ENCODE results near the gene EMILIN1.

The EMILIN1 gene

GRCh38 chr2:27083410-27084296 lies 5.2 kb downstream of the EMILIN1 start:
- Histone ChIP-seq H3K9me3 (ENCODE audit: insufficient read depth, low read depth, low read length) (no peaks in the 10 kb centered on the region), H3K9ac (ENCODE audit: low read depth, low read length) (no peak overlapping the region), H3K36me3 (ENCODE audit: insufficient read depth, low read depth, low read length) (no peaks in the 10 kb centered on the region), H3K27ac (ENCODE audit: low read length) (no peak overlapping the region), H3K27me3 (ENCODE audit: insufficient read depth, low read length) (peaks cover 30% of the 10 kb centered on the region), H3K4me1 (ENCODE audit: insufficient read depth, low read length) (peaks cover 11% of the 10 kb centered on the region; the same call in 1 of the 2 replicates), H3K4me3 (ENCODE audit: low read length) (no peak overlapping the region)

- Histone ChIP-seq H3K9me3 (ENCODE audit: insufficient read depth, low read depth, low read length) (no peaks in the 10 kb centered on the region), H3K36me3 (ENCODE audit: insufficient read depth, low read depth, low read length) (no peaks in the 10 kb centered on the region), H3K9ac (ENCODE audit: low read depth, low read length) (no peak overlapping the region), H3K4me1 (ENCODE audit: insufficient read depth, low read length) (peaks cover 11% of the 10 kb centered on the region; the same call in 1 of the 2 replicates), H3K4me3 (ENCODE audit: low read length) (no peak overlapping the region), H3K27me3 (ENCODE audit: insufficient read depth, low read length) (peaks cover 30% of the 10 kb centered on the region), H3K27ac (ENCODE audit: low read length) (no peak overlapping the region)
These were observed 6.1 kb downstream of the EMILIN1 start for GRCh38 chr2:27084297-27085061.

GRCh38 chr2:27085062-27085672 lies 6.8 kb downstream of the EMILIN1 start:
- H3K4me1 ChIP-seq (ENCODE audit: insufficient read depth, low read length): peaks cover 11% of the 10 kb centered on the region; the same call in 1 of the 2 replicates
- no peak overlapping the region for H3K27ac ChIP-seq (ENCODE audit: low read length)
- no peaks in the 10 kb centered on the region for H3K36me3 ChIP-seq (ENCODE audit: insufficient read depth, low read depth, low read length)
- H3K4me3 ChIP-seq (ENCODE audit: low read length): peak overlapping the region; percentile 73; the same call in 1 of the 2 replicates
- H3K9ac ChIP-seq (ENCODE audit: low read depth, low read length): peak overlapping the region; percentile 71; the same call in 1 of the 2 replicates
- no peaks in the 10 kb centered on the region for H3K9me3 ChIP-seq (ENCODE audit: insufficient read depth, low read depth, low read length)
- H3K27me3 ChIP-seq (ENCODE audit: insufficient read depth, low read length): peaks cover 30% of the 10 kb centered on the region

- H3K4me3 ChIP-seq (ENCODE audit: low read length): peak overlapping the region; percentile 73
- peaks cover 11% of the 10 kb centered on the region; the same call in 1 of the 2 replicates for H3K4me1 ChIP-seq (ENCODE audit: insufficient read depth, low read length)
- no peaks in the 10 kb centered on the region for H3K9me3 ChIP-seq (ENCODE audit: insufficient read depth, low read depth, low read length)
- peak overlapping the region; percentile 71; the same call in 1 of the 2 replicates for H3K9ac ChIP-seq (ENCODE audit: low read depth, low read length)
- peaks cover 30% of the 10 kb centered on the region for H3K27me3 ChIP-seq (ENCODE audit: insufficient read depth, low read length)
- no peak overlapping the region for H3K27ac ChIP-seq (ENCODE audit: low read length)
- H3K36me3 ChIP-seq (ENCODE audit: insufficient read depth, low read depth, low read length): no peaks in the 10 kb centered on the region
These were observed 7.3 kb downstream of the EMILIN1 start for GRCh38 chr2:27085673-27086089.

- Histone ChIP-seq H3K36me3 (ENCODE audit: insufficient read depth, low read depth, low read length) (no peaks in the 10 kb centered on the region), H3K4me1 (ENCODE audit: insufficient read depth, low read length) (peaks cover 11% of the 10 kb centered on the region; the same call in 1 of the 2 replicates), H3K9ac (ENCODE audit: low read depth, low read length) (peak overlapping the region; percentile 71), H3K27me3 (ENCODE audit: insufficient read depth, low read length) (peaks cover 30% of the 10 kb centered on the region), H3K9me3 (ENCODE audit: insufficient read depth, low read depth, low read length) (no peaks in the 10 kb centered on the region), H3K27ac (ENCODE audit: low read length) (no peak overlapping the region), H3K4me3 (ENCODE audit: low read length) (peak overlapping the region; percentile 85)
These were observed 7.8 kb downstream of the EMILIN1 start for GRCh38 chr2:27086090-27086723.

GRCh38 chr2:27086724-27087593 lies 8.5 kb downstream of the EMILIN1 start, which contains the start of gene KHK:
KHK (plus strand) TSS chr2:27086772; CDS start chr2:27087260, 488 bp downstream.
- H3K4me3 ChIP-seq (ENCODE audit: low read length): peak within 1 kb of the TSS; percentile 85
- H3K36me3 ChIP-seq (ENCODE audit: insufficient read depth, low read depth, low read length): no peaks in the 10 kb centered on the region
- no peaks in the 10 kb centered on the region for H3K9me3 ChIP-seq (ENCODE audit: insufficient read depth, low read depth, low read length)
- no peak within 1 kb of the TSS for H3K27ac ChIP-seq (ENCODE audit: low read length)
- H3K4me1 ChIP-seq (ENCODE audit: insufficient read depth, low read length): peaks cover 8% of the 10 kb centered on the region; the same call in 1 of the 2 replicates
- H3K27me3 ChIP-seq (ENCODE audit: insufficient read depth, low read length): peaks cover 30% of the 10 kb centered on the region
- H3K9ac ChIP-seq (ENCODE audit: low read depth, low read length): peak within 1 kb of the TSS; percentile 71

GRCh38 chr2:27087823-27088410 lies 9.5 kb downstream of the EMILIN1 start:
- Histone ChIP-seq H3K27me3 (ENCODE audit: insufficient read depth, low read length) (peaks cover 30% of the 10 kb centered on the region), H3K9ac (ENCODE audit: low read depth, low read length) (no peak overlapping the region), H3K4me1 (ENCODE audit: insufficient read depth, low read length) (peaks cover 8% of the 10 kb centered on the region; the same call in 1 of the 2 replicates), H3K4me3 (ENCODE audit: low read length) (peak overlapping the region; percentile 85), H3K27ac (ENCODE audit: low read length) (no peak overlapping the region), H3K9me3 (ENCODE audit: insufficient read depth, low read depth, low read length) (no peaks in the 10 kb centered on the region), H3K36me3 (ENCODE audit: insufficient read depth, low read depth, low read length) (no peaks in the 10 kb centered on the region)

- H3K4me1 ChIP-seq (ENCODE audit: insufficient read depth, low read length): peaks cover 8% of the 10 kb centered on the region; the same call in 1 of the 2 replicates
These were observed 10.2 kb downstream of the EMILIN1 start for GRCh38 chr2:27088634-27089033.

GRCh38 chr2:27089111-27089954 lies 10.9 kb downstream of the EMILIN1 start:
- Histone ChIP-seq H3K27ac (ENCODE audit: low read length) (no peak overlapping the region), H3K27me3 (ENCODE audit: insufficient read depth, low read length) (peaks cover 30% of the 10 kb centered on the region)

More at GRCh38 chr2:27088634-27089033, 10.2 kb downstream of the EMILIN1 start:
- Histone ChIP-seq H3K27ac (ENCODE audit: low read length) (no peak overlapping the region), H3K36me3 (ENCODE audit: insufficient read depth, low read depth, low read length) (no peaks in the 10 kb centered on the region), H3K4me3 (ENCODE audit: low read length) (no peak overlapping the region), H3K9ac (ENCODE audit: low read depth, low read length) (no peak overlapping the region), H3K9me3 (ENCODE audit: insufficient read depth, low read depth, low read length) (no peaks in the 10 kb centered on the region), H3K27me3 (ENCODE audit: insufficient read depth, low read length) (peaks cover 30% of the 10 kb centered on the region)

More at GRCh38 chr2:27089111-27089954, 10.9 kb downstream of the EMILIN1 start:
- Histone ChIP-seq H3K4me3 (ENCODE audit: low read length) (no peak overlapping the region), H3K4me1 (ENCODE audit: insufficient read depth, low read length) (peaks cover 8% of the 10 kb centered on the region; the same call in 1 of the 2 replicates), H3K36me3 (ENCODE audit: insufficient read depth, low read depth, low read length) (no peaks in the 10 kb centered on the region), H3K9ac (ENCODE audit: low read depth, low read length) (no peak overlapping the region), H3K9me3 (ENCODE audit: insufficient read depth, low read depth, low read length) (no peaks in the 10 kb centered on the region)
